Measurements from ENCODE around the gene CAMSAP2. TPM values are rescaled to one million over a fixed set of nuclear protein-coding genes. Genes with fewer than 3 reads are reported as not detected.
A peak's percentile ranks its signal among the peaks of the same experiment; 100 is the strongest.
"Not testable (repeated sequence)": the region's sequence is repeated elsewhere in the genome, so short reads cannot be mapped to it uniquely, and the experiment has no call there.

Gene CAMSAP2
- polyA plus RNA-seq, 1 donor: 48.1 TPM

DNA sequence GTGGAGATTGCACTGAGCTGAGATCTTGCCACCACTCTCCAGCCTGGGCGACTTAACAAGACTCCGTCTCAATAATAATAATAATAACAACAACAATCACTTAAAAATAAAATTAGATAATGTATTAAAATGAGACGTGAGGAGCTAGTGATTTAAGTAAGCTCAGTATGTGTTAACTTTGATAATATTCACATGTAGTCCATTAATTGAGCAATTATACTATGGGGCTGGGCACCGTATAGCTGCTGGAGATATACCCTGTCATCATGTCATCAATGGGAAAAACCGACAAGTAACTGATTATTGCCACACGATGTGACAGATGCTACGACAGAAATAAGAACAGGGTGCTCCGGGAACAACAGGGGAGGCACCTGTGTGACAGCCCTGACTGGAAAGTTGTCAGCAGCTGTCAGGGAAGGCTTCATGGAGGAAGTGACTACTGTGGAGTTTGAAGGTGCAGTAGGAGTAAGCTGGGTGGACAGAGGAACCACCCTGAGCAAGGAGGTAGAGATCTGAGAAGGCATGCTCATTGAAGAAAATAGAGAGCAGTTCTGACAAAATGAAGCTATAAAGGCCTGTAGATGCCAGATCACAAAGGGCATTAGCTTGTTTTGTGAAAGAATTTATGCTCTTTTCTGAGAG lies 924 bp upstream of the CAMSAP2 start:
- DNase-seq: no peak

GRCh38 chr1:200738949-200739651 lies 407 bp downstream of the CAMSAP2 start:
- peak; percentile 83 for DNase-seq

DNA sequence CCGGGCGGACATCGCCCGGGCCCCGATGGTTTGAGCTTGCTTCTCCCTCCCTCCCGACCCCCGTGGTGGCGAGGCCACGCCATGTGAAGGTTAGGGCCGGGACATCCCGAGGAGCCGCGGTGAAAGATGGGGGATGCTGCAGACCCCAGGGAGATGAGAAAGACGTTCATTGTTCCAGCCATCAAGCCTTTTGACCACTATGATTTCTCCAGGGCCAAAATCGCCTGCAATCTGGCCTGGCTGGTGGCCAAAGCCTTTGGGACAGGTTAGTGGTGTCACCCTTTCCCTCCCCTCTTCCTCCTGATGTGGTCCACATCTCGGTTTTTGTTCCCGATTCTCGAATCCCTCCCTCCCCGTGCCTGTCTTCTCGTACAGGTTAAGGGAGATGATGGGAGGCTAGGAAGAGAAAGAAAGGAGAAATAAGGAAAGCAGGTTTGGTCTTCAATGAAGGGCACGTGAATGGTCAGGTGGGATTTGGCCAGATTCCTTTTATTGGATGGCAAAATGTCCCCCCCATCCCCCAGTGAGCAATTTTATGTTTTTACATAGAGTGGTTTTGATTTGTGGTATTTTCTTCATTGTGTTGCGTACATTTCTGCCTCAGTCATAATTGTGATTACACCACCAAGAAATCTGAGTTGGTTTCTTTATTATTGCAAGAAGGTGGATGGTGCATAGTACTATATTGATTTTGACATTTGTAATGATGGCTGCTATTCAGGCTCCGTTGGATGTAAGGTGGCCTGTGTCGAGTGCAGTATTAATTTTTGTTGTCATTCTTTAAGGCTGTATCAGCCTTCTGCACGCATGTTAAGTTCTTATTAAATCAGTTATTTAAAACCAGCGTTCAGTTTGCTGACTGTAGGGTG lies 1.2 kb downstream of the CAMSAP2 start:
- DNase-seq: no peak

DNA sequence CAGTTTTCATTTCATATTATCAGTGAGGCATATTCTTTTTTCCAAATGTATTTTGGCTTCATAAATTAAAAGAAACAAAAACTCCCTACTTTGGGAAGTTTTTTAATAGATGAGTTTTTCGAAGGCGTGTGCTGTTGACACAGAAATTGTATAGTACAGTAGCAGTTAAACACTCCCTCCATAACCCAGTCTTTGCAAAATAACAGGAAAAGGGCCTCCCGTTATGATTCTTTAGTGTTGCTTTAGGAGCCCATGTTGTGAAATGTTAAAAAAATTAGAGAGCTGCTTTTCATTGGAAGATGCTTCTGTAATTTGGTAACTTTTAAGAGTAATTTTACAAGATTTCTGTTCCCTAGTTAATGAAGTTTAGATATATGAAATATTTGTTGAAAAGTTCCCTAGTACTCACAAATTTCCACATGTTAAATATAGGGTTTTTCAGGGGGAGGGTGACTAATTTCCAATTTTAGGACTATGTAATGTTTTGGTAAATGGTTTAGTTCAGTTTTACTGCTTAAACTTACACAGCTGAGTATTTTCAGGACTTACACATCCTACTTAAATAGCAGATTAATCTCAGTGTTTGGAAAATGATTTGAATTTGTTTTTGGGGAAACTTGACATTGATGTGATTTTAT lies 2.0 kb downstream of the CAMSAP2 start:
- DNase-seq: no peak

- DNase-seq: no peak
These were observed 3.0 kb downstream of the CAMSAP2 start for GRCh38 chr1:200741551-200742207.

DNA sequence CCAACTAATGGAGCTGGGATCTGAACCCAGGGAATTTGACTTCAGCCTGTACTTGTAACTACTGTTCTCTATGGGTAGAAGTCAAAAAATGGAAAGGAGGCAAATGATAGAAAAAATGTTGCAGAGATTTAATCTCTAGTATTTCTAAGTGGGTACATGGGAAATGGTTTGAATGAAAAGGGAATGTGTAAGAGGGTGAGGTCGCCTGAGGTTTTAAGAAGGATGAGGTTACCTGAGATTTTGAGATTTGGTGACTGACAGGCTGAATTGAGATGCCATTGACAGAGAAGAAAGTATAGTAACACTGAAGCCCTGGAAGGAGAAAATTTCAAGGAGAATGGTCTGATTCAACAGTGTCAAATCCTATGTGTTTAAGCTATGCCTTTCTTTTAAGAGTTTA lies 5.5 kb downstream of the CAMSAP2 start:
- DNase-seq: no peak

GRCh38 chr1:200749090-200749489 lies 10.4 kb downstream of the CAMSAP2 start:
- DNase-seq: no peak

DNA sequence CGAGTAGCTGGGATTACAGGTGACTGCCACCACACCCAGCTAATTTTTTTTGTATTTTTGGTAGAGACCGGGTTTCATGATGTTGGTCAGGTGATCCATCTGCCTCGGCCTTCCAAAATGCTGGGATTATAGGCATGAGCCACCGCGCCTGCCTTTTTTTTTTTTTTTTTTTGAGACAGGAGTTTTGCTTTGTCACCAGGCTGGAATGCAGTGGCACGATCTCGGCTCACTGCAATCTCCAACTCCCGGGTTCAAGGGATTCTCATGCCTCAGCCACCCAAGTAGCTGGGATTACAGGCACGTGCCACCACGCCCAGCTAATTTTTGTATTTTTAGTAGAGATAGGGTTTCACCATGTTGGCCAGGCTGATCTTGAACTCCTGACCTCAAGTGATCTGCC lies 12.1 kb downstream of the CAMSAP2 start:
- not testable (repeated sequence) for DNase-seq

DNA sequence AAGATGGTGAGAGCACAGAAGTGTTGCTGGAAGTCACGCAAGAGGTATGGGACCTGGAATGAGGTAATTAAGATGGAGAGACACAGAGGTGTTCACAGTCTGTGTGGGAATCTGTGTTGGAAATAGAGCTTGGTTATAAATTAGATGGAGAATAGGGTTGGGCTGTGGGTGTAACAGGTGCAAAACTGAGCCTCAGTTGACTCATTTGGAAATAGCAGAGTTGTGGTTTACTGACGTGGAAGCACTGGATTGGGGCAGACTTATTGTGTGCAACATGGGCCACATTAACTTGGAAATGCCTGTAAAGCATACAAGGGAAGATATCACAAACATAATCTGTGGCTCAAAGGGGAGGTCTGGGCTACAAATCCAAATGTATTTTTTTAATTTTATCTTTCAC lies 13.0 kb downstream of the CAMSAP2 start:
- DNase-seq: no peak

- DNase-seq: no peak
These were observed 15.0 kb downstream of the CAMSAP2 start for GRCh38 chr1:200753650-200754198.

GRCh38 chr1:200755456-200755855 lies 16.8 kb downstream of the CAMSAP2 start:
- no peak for DNase-seq

GRCh38 chr1:200762089-200762488 lies 23.4 kb downstream of the CAMSAP2 start:
- no peak for DNase-seq

DNA sequence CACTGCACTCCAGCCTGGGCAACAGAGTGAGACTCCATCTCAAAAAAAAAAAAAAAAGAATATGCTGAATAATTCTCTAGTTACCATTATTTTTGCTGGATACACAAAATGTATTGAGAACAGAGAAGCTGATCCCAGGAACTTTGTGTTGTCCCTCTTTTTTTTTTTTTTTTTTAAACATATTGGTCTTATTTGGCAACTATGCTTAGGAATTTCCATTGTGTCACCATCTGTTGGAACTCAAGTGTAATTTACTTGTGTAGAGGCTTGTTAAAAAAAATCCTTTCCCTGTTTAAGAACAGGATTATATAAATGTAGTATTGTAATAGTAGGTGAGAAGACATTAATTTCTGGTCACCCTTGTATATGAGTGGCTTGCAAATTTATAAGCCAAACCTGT lies 28.6 kb downstream of the CAMSAP2 start:
- no peak for DNase-seq

DNA sequence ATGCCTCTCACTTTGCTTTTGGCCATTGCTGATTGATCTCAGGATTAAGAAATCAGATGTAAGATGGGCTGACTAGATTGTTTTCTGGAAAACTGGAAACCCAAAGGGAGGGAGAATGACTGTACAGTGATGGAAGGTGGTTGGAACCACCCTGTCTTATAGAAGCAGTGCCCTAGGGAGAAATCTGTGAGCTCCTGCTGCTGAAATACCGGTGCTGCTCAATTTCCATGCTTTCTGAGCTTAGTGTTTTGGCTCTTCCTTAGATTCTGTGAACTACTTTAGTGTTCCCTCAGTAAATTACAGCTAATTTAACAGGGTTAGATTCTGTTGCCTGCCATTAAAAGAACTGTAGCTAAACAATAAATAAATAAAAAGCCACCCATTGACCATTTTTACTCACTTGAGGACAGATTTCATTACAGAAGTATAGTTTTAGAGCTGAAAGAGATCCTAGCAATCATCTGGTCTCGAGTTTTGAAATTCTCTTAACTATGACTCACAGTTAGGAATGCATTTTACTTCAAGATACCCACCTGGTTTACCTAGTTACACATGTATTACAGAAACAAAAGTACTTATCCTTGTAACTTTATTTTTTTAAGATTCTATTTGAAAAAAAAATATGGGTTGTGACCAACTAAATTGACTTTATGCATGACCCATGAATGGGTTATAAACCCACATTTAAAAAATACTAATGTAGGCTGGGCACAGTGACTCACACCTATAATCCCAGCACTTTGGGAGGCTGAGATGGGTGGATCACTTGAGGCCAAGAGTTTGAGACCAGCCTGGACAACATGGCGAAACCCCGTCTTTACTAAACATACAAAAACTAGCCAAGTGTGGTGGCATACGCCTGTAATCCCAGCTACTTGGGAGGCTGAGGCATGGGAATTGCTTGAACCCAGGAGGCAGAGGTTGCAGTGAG lies 33.2 kb downstream of the CAMSAP2 start:
- no peak for DNase-seq

- no peak for DNase-seq
These were observed 35.6 kb downstream of the CAMSAP2 start for GRCh38 chr1:200774311-200774710.

DNA sequence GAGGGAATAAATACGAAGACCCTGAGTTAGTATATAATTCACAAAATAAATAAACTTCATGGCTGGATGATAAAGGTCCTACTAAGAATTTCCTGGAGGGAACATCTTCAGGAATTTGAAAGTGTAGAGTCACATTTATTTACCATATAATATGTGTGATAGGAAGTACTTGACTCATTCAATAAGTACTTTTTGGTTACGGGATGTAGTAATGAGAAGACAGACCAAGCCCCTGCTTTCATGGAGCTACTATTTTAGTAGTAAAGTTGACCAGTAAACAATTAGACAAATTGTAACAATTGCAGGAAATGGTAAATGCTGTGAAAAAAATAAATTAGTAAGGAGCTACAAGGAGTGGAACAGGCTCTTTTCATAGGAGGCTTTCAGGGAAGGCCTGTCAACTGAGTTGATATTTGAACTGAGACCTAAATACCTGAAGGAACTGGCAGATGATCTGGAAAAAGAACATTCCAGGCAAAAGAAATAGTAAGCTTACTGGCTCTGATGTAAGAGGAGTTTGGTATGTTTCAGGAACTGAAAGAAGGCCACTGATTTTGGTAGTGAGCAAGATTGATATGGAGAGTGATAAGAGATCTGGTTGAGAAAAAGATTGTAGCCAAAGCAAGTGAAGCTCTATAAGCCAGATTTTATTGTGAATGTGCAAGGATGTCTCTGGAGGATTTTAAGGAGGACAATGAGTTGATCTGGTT lies 36.2 kb downstream of the CAMSAP2 start:
- no peak for DNase-seq

GRCh38 chr1:200775850-200776249 lies 37.2 kb downstream of the CAMSAP2 start:
- DNase-seq: no peak

GRCh38 chr1:200776949-200777348 lies 38.3 kb downstream of the CAMSAP2 start:
- DNase-seq: no peak

DNA sequence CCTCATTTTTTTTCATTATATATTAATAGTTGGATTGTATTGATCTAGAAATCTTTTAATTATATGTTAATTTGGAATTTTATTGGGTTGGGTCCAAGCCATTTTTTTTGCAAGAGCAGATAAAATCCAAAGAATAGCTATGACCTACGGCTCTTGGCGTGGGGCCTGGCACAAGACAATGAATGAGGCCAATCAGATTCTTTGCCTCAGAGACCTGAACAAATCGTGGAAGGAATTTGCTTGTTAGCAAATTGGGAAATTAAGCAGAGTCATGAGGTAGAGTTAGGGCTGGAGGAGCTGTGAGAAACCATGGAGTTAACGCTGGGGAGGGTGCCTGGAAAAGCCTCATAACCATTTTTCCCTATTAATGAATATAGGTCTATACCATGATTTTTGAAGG lies 40.1 kb downstream of the CAMSAP2 start:
- DNase-seq: no peak

- no peak for DNase-seq
These were observed 40.6 kb downstream of the CAMSAP2 start for GRCh38 chr1:200779326-200779725.
